Measurements from ENCODE around the gene ACADVL. TPM values are rescaled to one million over a fixed set of nuclear protein-coding genes. Genes with fewer than 3 reads are reported as not detected.
A peak's percentile ranks its signal among the peaks of the same experiment; 100 is the strongest.

ACADVL gene
- total RNA-seq, 1 experiment from 2014 or later: 558 TPM

DNA sequence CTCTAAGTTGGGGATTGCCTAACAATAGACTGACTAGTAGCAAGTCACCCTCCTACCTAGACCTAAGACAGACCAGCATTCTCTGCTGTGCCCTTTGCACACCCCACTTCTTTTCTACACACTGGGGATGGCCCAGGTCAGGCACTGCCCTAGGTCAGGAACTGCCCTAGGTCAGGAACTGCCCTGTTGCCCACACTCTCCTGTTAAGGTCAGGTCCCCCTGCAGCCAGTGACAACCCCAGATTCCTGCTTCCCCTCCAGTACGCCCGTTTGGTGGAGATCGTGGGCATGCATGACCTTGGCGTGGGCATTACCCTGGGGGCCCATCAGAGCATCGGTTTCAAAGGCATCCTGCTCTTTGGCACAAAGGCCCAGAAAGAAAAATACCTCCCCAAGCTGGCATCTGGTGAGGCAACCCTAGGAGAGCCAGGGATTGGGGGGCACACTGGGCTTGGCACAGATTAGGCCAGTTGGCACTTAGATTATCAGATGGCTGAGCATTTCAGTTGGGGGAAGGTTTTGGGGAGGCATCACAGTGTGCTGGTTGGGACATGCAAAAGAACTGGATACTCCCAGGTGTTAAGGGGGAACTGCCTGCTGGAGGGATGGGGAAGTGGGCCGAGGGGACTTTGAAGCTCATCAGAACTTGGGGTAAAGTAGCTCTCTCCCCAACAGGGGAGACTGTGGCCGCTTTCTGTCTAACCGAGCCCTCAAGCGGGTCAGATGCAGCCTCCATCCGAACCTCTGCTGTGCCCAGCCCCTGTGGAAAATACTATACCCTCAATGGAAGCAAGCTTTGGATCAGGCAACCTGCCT, 1.7 kb downstream of the ACADVL start:
- Histone ChIP-seq H3K27me3 (ENCODE audit: low read length) (no peaks in the 10 kb centered on the region), H3K27ac (ENCODE audit: low read length) (peak overlapping the region; percentile 97), H3F3A (ENCODE audit: low read length, unreplicated experiment) (no peaks in the 10 kb centered on the region), H3K9me3 (ENCODE audit: low read length) (no peaks in the 10 kb centered on the region), H3K79me2 (ENCODE audit: low read length) (peaks cover 32% of the 10 kb centered on the region), H2AFZ (ENCODE audit: low read length) (no peak overlapping the region), H4K20me1 (ENCODE audit: low read length) (peaks cover 14% of the 10 kb centered on the region; the same call in 1 of the 2 replicates), H3K4me2 (ENCODE audit: low read length) (peak overlapping the region; percentile 86), H3K4me1 (ENCODE audit: insufficient read depth, low read length) (peaks cover 23% of the 10 kb centered on the region), H3K9me2 (replicated peaks; ENCODE audit: low read length) (no peaks in the 10 kb centered on the region), H3K36me3 (ENCODE audit: low read depth, low read length) (peaks cover 26% of the 10 kb centered on the region), H3K4me3 (ENCODE audit: low read length) (peak overlapping the region; percentile 81), H3K9ac (ENCODE audit: low read length) (peak overlapping the region; percentile 97)
- ATAC-seq (no peak), DNase-seq (no peak)
- no TSS peak for BruUV-seq (replicated peaks)
- intact Hi-C loops (cut with micrococcal nuclease): loop anchor here (2.0 kb wide), 1 partner anchor 13 kb away; the partner anchor contains the start of gene DVL2
- ChIA-PET POLR2A (ENCODE audit: unreplicated experiment) (interaction anchor here (0.6 to 1.1 kb wide), 2 partner anchors 20 to 68 kb away, joined by 3 to 9 read pairs; no protein-coding TSS in a partner anchor), CTCF (no interaction called here)
- TF ChIP-seq, protein P1, sequence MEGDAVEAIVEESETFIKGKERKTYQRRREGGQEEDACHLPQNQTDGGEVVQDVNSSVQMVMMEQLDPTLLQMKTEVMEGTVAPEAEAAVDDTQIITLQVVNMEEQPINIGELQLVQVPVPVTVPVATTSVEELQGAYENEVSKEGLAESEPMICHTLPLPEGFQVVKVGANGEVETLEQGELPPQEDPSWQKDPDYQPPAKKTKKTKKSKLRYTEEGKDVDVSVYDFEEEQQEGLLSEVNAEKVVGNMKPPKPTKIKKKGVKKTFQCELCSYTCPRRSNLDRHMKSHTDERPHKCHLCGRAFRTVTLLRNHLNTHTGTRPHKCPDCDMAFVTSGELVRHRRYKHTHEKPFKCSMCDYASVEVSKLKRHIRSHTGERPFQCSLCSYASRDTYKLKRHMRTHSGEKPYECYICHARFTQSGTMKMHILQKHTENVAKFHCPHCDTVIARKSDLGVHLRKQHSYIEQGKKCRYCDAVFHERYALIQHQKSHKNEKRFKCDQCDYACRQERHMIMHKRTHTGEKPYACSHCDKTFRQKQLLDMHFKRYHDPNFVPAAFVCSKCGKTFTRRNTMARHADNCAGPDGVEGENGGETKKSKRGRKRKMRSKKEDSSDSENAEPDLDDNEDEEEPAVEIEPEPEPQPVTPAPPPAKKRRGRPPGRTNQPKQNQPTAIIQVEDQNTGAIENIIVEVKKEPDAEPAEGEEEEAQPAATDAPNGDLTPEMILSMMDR (conservative IDR thresholded peaks at IDR 0.05; ENCODE audit: low read depth, low read length): no peak

DNA sequence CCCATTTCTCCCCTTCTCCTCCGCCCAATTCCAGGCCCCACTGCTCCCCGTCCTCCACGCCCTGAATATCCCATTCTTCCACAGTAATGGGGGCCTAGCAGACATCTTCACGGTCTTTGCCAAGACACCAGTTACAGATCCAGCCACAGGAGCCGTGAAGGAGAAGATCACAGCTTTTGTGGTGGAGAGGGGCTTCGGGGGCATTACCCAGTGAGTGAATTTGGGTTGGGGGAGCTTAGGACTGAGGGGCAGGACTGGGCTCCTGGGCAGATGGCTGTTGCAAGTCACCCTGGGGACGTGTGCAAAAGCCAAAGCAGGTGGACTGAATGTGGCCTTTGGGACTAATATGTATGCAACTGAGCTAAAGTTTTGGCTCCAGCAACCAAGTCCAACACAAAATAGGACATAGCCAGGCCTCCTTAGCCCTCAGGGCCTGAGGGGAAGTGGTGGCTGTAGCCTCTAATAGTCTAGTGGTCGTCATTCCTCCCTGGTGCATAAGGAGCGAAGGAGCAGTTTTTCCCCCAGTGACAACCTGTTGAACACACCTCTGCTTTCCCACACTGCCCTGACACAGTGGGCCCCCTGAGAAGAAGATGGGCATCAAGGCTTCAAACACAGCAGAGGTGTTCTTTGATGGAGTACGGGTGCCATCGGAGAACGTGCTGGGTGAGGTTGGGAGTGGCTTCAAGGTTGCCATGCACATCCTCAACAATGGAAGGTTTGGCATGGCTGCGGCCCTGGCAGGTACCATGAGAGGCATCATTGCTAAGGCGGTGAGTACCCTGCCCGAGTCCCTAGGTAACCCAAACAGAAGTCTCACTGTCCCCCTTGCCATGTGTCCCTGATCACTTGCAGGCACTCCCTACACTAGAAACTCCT, 2.6 kb downstream of the ACADVL start:
- POLR2A ChIA-PET (ENCODE audit: unreplicated experiment): no interaction called here

More for the DNA sequence above, 2.6 kb downstream of the ACADVL start:
- H3K27me3 ChIP-seq (ENCODE audit: low read length): no peaks in the 10 kb centered on the region
- H3K4me3 ChIP-seq (ENCODE audit: low read length): no peak overlapping the region
- no peak overlapping the region for H3K9ac ChIP-seq (ENCODE audit: low read length)
- TSS peak; percentile 32 for BruUV-seq (replicated peaks)
- H3K4me1 ChIP-seq (ENCODE audit: insufficient read depth, low read length): peaks cover 23% of the 10 kb centered on the region; the same call in 1 of the 2 replicates
- peaks cover 25% of the 10 kb centered on the region for H3K79me2 ChIP-seq (ENCODE audit: low read length)
- DNase-seq: no peak
- H3K9me3 ChIP-seq (ENCODE audit: low read length): no peaks in the 10 kb centered on the region
- no peak overlapping the region for H3K27ac ChIP-seq (ENCODE audit: low read length)
- no peak overlapping the region for H3K4me2 ChIP-seq (ENCODE audit: low read length)
- no peaks in the 10 kb centered on the region for H3K9me2 ChIP-seq (replicated peaks; ENCODE audit: low read length)
- no peak for TF ChIP-seq EZH2phosphoT487 (IDR thresholded peaks at IDR 0.05; ENCODE audit: borderline replicate concordance, low read length)
- no peak for TF ChIP-seq EZH2 (IDR thresholded peaks at IDR 0.05; ENCODE audit: low read length, unreplicated experiment)
- TF ChIP-seq, protein P1 (conservative IDR thresholded peaks at IDR 0.05; ENCODE audit: low read depth, low read length): no peak
- H2AFZ ChIP-seq (ENCODE audit: low read length): no peak overlapping the region
- intact Hi-C loops (cut with micrococcal nuclease): no loop called here
- no peaks in the 10 kb centered on the region for H3F3A ChIP-seq (ENCODE audit: low read length, unreplicated experiment)
- CTCF ChIA-PET: no interaction called here
- no peak for ATAC-seq
- H3K36me3 ChIP-seq (ENCODE audit: low read depth, low read length): peaks cover 26% of the 10 kb centered on the region
- H4K20me1 ChIP-seq (ENCODE audit: low read length): peaks cover 14% of the 10 kb centered on the region; the same call in 1 of the 2 replicates

All from PC-3 (cell line).